Suppressor macrophage (primary cell): ENCODE measurements around the gene NRSN2.

Experiments used
- DNase-seq, 4 experiments: peaks; one replicate each; pipeline ENCODE4 v3.0.0-alpha.2; 2020 to 2022
- total RNA-seq, 17 experiments: gene quantifications; one replicate each; lab custom pipeline; 2026; ENCODE audit warnings: mixed read lengths in 6 of 17, inconsistent platforms in 3 of 17; lab: John Stamatoyannopoulos, UW

The NRSN2 gene
- 0.28 to 2.4 (median 0.45) reads per million in 17 experiments for total RNA-seq

GRCh38 chr20:346640-347316, at the start of gene NRSN2:
Gene NRSN2, plus strand, starts transcription at chr20:347111. Its CDS starts 2,533 bp downstream, at chr20:349644.
- DNase-seq = peak in 1 of 4 experiments; percentile 28

DNA sequence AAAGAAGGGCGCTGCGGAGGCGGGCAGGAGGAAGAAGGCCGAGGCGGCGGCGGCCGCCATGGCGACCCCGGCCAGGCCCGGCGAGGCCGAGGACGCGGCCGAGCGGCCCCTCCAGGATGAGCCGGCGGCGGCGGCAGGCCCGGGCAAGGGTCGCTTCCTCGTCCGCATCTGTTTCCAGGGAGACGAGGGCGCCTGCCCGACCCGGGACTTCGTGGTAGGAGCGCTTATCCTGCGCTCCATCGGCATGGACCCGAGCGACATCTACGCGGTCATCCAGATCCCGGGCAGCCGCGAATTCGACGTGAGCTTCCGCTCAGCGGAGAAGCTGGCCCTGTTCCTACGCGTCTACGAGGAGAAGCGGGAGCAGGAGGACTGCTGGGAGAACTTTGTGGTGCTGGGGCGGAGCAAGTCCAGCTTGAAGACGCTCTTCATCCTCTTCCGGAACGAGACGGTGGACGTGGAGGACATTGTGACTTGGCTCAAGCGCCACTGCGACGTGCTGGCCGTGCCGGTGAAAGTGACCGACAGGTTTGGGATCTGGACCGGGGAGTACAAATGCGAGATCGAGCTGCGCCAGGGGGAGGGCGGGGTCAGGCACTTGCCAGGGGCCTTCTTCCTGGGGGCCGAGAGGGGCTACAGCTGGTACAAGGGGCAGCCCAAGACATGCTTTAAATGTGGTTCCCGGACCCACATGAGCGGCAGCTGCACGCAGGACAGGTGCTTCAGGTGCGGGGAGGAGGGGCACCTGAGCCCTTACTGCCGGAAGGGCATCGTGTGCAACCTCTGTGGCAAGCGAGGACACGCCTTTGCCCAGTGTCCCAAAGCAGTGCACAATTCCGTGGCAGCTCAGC, 48.8 kb upstream of the NRSN2 start:
- peak; percentile 79 to 90 (median 87) for DNase-seq

- DNase-seq = no peak
These were observed 48.0 kb upstream of the NRSN2 start for GRCh38 chr20:298776-299391.

DNA sequence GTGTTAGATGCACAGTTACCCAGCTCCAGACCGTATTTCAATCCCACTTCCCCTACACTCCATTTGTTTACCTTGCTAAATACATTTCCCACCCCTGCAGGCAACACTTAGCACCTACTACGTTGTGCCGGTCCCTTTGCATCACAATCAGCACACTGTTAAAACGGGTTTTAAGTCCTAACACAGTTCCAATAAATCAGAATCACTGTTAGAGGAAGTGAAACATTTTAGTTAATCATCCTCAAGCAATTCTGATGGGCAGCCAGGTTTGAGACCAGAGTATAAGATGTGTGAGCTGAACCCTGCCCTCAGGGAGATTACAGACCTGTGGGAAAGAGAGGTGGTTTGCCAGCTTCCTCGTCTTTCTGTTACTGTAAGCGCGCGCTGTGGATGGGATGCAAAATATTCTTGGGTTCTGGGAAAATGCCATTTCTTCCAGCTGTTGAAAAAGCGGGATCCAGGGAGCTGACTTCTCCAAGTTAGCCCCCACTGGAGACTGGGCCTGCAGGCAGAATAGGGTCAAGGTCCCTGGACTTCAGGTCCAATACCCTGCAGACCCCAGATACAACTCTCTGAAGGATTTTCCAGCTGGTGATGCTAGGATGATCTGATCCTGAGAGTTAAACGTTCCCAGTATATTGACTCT, 46.4 kb upstream of the NRSN2 start:
- peak in 1 of 4 experiments; percentile 15 for DNase-seq

DNA sequence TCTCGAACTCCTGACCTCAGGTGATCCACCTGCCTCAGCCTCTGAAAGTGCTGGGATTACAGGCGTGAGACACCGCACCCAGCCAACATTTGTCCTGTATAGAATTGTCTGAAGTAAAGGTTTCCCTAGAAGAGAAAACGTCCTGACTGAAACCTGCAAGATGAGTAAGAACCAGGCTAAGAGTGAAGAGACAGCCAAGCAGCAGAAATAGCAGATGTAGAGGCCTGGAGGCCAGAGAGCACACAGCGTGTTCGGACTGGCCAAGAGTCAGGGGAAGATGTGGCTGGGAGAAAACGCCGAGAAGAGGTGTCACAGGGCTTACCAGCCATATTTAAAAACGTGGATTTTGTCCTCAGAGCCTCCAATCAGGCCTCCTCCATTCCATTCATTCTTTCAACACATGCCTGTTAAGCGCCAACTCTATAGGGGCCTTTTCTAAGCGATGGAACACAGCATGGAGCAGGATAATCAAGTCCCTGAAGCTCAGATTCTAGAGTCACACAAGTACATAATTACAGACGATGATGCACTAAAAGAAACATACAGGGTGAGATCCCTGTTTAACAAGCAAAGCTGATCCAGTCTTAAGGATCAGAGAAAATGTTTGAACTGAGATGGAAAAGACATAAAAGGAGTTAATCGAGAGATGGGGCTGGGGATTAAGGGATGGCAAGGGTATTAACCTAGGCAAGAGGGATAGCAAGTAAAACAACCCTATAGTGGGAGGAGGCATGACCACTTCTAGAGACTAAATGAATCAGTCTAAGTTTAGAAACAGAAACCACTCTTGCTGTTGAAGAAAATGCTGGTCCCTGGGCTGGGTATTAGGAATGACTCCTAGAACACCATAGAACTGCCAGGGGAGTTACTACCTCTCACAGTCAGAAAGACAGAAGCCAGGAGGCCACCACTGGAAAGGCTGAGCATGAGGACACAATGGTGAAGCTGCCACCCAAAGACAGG, 44.7 kb upstream of the NRSN2 start:
- DNase-seq = no peak

- no peak for DNase-seq
These were observed 41.2 kb upstream of the NRSN2 start for GRCh38 chr20:305745-306144.

DNA sequence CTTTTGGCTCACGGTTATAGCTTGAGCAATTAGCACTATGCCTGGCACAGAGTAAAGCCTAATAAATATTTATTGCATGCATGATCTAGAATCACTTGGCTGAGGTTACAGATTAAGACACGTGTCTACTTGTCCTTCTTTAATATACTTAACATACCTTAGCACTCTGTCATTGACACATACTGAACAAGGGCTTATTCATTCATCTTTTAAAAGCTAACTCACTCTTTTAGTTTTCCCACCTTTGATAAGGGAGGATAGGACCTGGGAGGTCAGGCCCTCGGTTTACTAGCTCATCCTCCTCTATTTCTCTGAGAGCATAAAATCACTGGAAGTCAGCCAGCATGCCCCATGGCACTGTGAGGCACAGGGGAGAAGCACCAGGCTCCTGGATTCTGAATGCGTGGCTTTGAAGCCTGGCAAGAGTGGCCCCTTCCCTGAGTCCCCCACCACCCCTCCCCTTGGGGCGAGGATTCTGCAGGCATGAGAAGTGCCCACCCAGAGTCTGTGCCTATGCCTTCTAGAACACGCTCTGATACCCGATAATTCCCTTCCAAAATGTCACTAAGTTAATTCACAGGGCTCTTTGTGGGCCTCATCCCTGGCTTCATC, 38.4 kb upstream of the NRSN2 start:
- no peak for DNase-seq

DNA sequence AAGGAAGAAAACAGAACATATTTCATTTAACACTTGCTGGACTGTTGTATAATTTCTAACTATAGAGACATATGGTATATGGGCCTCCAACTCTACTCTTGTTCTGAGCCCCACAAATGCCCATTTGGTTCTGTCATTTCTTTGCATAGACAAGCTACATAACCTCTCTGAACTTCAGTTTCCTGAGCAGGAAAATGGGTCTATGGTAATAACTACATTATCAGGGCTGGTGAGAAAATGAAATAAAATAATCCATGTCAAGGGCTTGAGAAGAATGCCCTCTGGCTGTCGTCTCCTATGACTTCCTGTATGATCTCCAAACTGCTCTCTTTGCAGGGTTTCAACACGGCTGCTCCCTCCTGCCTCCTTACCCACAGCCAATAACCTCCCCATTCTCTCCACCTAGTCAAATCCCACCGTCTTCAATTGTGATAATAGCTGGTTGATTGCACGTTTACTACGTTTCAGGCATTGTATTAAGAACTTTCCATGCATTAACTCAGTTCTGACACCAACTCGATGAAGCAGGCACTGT, 37.5 kb upstream of the NRSN2 start:
- peak in 3 of 4 experiments; percentile 23 to 36 (median 27) for DNase-seq

DNA sequence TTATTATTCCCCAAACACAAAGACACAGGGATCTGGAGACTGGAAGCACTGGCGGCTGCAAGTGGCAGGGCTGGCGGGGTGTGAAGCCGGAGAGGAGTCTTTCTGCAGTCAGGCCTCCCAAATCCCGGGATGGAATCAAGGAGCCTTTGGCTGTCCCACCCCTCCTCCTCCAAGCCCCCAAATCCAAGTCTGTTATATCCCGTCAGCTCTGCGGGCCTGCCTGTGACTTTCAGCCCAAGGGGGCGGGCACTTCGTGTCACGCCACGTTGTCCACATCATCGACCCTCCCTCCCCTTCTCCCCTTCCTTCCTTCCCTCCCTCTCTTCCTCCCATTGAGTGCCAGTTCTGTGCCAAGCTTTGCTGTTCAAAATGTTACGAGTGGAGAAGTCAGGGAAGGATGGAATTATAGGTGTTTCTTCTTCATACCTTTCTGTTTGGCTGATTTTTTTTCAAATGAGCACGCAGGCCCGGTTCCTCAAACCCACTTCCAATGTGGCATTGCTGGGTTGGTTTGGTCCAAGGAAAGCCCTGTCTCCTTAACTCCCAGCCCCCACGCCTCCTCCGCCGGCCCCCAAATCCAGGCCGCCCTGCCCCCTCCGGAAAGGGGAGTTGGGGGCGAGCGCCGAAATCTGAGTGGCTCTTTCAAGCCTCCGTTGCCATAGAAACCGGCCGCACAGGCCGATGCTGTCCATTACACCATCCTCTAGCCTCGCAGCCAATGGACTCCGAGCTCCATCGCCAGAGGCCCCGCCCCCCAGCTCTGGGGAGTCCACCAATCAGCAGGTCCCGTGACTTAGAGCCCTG, 36.9 kb upstream of the NRSN2 start:
- DNase-seq = peak; percentile 82 to 90 (median 86)

DNA sequence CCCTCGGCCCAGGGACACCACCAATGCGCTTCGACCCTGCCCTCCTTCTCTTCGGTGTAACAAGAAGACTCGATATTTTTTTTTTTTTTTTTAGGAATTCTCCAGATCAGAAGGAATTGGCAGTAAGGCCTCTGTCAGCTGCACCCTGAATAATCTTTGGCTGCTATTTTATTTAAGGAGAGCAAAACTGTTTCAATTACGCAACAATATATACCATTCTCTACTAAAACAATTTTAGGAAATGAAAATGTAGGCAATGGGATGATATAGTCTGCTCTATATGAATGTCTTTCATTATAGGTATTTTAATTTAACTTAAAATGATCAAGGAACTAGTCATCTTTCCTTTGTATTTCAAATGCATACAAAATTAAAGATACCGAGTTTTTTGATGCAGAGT, 36.3 kb upstream of the NRSN2 start:
- no peak for DNase-seq

DNA sequence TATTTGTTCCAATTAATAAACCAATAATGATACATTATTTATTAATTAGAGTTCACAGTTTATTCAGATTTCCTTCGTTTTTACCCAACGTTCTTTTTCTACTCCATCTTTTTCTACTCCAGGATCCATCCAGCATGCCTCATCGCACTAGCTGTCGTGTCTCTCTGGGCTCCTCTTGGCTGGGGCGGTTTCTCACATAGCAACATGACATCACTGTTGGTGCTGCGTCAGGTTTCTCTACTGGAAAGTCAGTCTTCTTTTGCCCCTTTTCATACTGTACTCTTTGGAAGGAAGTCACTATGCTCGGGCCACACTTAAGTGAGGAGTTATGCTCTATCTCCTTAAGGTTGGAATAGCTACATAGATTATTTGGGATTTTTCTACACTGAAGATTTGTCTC, 35.3 kb upstream of the NRSN2 start:
- DNase-seq = no peak

DNA sequence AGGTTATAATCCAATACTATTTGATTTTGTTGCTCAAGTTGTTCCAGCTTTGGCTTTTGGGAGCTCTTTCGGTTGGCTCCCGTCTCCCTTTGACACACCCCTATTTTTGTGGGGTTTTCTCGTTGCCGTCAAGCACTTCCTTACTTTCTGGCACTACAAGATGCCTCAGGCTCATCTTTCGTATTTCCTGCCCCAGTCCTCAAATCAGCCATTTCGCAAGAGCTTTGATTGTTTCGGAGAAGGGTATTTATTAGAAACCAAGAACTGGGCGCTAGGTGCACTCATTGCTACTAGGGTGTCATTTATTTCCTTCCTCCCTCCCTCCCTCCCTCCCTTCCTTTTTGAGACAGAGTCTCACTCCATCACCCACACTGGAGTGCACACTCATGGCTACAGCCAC, 34.8 kb upstream of the NRSN2 start:
- no peak for DNase-seq

DNA sequence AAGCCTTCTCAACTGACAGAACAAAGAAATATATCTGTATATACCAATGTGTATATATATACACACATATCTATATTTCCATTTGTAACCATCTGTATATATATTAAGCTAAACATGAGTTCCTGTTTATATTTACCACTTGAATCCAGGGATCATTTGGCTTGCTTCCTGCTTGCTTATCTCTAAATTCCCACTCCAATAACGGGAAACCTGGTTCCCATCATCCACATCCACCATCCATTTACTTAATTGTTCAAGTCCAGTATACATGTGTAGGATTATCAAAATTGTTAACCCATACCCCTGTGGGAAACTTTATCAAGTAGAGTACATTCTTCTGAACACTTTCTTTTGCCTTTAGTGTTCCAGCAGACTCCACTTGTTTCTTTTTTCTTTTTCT, 34.0 kb upstream of the NRSN2 start:
- DNase-seq = no peak

GRCh38 chr20:313402-313801, 33.5 kb upstream of the NRSN2 start:
- no peak for DNase-seq

- DNase-seq = no peak
These were observed 33.0 kb upstream of the NRSN2 start for GRCh38 chr20:313948-314347.

DNA sequence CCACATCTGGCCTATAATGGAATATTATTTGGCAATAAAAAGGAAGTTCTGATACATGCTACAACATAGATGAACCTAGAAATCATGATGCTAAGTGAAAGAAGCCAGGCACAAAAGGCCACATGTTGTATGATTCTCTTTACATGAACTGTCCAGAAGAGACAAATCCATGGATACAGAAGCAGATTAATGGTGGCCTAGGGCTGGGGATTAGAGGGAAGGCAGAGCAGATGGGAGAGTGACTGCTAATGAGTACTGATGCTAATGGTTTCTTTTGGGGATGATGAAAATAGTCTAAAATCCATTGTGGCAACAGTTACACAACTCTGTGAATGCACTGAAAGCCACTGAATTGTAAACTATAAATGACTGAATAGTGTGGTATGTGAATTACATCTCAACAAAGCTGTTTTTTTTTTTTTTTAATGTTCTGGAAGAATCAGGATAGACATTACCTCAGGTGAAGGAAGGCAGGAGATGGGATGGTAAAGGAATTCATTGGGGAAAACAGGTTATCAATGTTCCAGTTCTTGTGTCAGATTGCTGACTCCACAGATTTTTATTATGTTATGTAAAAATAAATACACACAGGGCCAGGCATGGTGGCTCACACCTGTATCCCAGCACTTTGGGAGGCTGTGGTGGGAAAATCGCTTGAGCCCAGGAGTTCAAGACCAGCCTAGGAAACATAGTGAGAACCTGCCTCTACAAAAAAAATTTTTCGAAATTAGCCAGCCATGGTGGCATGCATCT, 30.4 kb upstream of the NRSN2 start:
- DNase-seq = no peak

DNA sequence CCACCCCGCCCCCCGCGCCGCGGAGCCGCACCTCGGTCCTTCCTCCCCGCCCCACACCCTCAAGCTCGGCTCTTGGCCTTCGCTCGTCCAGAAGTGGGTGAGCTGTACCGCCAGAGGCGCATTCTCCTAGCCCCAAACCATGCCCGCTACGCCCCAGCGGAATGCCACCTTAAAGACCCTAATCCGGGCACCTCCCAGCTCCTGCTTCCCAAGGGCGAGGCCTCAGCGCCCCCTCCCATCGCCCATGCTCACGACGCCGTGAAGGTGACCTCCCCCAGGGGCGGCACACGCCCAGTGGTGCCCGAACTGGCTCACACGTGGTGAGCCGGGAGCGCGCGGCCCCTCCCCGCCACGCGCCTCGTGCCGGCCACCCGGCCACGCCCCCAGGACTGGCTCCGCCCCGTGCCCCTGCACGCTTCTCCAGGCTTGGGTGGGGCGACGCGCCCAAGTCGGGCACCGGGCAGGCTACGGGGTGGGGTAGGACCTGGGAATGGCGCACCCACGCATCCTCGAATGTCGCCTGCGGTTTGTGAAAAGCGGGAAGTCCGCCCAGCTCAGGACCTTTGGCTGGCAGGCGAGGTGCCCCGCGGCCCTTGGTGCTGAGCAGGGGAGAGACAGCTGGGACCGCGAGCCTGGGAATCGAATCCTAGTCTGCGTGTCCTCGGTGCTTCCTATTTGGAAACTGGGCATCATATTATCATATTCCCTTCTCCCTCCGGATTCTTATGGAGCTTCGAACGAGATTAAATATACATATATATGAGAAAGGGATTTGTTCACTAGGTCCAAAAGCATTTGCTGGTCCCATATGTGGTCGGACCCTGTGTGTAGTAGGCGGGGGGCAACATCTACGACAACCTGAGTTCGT, 22.5 kb upstream of the NRSN2 start:
- DNase-seq = peak; percentile 89 to 95 (median 93)
